SIG-M5 treated with dmso at 0.1 percent for 504 hours (cell line): ENCODE measurements around the gene VPS35L.
A peak's percentile ranks its signal among the peaks of the same experiment; 100 is the strongest.

Experiments
- DNase-seq: peaks from one replicate; lab custom pipeline; 2025; ENCODE audit not compliant: unreplicated experiment; lab: John Stamatoyannopoulos, UW

VPS35L gene

DNA sequence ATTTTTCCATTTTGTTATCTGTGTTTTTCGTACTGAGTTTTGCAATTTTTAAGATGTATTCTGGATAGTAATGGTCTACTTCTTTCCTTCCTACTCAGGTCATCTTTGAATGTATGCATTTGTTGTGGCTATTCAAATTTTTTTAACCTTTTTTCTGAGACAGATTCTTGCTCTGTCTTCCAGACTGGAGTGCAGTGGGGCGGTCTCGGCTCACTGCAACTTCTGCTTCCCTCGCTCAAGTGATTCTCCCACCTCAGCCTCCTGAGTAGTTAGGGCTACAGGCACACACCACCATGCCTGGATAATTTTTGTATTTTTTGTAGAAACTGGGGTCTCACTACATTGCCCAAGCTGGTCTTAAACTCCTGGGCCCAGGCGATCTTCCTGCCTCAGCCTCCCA is 33.6 kb downstream of the VPS35L start:
- DNase-seq, result no peak

DNA sequence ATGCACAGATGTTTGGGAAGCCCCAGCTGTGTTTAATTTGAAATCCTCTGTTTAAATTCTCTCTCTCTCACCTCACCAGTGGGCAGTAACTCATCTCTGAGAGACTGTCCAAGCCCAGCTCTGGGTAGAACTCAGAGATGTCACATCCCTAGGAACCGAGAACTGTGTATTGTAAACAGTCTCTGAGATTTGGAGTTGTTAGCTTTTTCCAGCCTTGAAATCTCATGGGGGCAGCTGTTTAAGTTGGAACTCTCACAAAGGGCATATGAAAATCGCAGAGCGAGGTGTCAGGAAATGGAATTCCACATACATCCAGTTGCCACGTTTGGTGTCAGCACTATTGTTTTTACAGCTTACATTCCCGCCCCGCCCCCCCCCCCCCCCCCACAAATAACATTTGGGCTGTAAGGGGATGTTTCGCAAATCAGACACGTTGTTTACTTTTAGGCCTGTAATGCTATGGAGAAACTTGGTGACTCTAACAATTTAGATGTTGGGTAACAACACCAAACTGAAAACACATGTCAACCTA is 34.3 kb downstream of the VPS35L start:
- DNase-seq, result no peak

DNA sequence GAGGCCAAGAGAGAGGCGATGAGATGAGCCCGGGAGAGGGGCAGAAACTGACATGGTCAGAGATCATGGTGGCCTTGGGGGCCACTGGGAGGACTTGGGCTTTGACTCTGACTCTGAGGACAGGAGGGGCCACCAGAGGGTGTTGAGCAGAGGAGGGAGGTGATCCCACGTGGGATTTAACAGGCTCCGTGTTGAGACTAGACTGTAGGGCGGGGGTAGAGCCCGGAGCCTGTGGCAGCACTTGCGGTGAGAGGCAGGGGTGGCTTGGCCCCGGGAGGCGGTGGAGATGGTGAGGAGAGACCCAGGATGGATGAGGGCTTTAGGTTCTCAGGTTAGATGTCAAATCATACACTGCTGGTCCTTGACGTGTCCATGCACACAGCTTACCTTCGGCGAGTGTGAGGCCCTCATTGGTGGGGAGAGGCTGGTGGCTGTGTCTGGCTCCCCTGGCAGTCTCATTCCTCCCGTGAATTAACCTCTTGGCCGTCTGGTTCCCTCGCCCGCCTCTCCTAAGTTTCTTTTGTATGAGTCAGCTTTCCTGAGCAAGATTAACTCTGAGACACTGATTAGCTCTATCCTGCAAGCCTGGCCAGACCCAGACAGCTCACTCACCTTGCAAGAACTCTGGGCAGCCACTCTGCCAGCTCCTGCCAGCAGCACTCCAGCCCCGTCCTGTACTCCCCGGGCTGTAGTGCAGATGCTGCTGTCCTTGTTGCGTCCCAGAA is 39.7 kb downstream of the VPS35L start:
- no peak for DNase-seq

DNA sequence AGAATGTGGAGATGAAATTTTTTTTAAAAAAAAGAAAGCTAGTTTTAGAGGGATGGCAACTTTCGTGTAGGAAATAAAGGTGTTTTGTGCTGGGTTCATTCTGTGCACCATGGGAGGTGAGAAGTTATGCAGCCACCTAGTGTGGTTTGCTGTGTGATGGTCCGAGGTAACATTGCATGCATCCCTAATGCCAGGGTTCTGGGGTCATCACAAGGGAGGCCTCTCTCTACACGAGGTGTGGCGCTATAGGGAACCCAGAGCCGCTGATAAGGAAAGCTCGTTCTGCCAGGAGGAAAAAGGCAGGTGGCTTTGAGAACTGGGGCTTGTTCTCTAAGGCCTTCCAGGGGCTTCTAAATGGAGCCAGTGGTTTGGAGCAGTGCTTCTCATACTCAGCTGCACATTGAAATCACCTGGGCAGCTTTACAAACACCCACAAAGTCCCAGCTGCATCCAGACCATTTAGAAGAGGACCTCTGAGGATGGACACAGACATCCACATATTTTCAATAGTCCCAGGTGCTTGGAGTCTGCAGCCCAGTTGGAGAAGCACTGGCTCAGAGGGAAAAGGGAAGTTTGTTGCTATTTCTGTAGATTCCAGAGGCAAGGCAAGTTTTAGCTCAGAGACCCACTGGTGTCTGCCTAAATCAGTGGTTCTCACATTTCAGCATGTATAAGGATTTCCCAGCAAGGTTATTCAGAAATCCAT is 43.5 kb downstream of the VPS35L start:
- no peak for DNase-seq

DNA sequence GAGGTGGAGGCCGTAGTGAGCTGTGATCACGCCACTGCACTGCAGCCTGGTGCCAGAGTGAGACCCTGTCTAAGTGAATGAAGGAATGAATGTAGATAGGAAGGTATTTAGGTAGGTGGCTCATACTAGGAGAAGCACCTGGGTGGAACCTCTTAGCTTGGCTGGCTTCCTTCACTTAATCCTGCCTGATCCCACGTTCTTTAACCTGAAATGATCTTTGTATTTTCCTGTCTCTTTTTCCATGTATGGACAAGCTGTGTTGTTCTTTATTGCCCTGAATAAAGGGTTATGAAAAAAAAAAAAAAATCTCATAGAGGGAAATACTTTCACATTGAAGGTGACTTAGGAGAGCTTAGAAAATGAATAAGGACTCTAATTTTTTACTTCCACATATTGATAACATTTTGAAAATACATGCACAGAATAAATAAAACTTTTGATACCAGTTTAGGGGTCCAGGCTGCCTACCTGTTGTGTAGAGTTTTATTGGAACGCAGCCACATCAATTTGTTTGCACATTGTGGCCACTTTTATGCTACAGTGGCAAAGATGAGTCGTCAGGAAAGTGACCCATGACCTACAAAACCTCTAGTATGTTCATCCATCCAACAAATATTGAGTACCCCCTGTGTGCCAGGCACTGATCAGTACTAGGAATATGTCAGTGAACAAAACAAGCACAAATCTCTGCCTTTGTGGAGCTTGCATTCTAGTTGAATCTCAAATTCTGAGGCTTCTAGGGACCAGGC is 44.6 kb downstream of the VPS35L start:
- DNase-seq, result no peak

DNA sequence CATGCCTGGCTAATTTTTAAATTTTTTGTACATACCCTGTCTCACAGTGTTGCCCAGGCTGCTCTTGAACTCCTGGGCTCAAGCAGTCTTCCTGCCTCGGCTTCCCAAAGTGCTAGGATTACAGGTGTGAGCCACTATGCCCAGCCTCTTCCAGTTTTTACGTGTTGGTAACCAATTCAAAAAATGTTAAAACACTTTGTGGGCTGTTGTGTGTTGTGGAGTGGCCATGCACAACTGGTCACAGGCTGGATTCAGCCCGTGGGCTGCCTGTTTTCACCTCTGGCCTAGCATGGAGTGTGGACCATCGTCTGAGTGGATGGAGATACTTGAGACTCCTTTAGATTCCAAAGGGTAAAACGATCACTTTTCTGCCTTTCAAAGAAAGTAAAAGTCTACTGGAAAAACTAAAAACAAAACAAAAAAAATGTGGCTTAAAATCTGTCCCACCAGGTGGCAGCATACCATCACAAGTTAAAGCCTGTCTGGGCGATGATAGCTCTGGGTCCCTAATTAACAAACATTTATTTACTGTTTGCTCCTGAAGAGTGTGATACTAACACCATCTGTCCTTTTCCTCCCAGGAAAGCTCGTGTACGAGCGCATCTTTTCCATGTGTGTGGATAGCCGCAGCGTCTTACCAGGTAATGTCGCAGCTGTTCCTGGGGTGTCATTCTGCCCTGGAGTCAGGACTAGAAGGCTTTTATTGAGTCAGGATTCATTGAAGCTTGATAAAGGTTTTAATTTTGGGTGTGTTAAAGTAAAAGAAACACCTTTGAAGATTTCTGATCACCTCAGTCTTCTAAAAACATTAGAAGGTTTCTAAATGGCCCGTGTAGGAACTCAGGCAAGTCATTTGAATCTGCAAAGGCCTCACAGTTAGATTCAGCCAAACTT is 45.8 kb downstream of the VPS35L start:
- peak; percentile 11 for DNase-seq

DNA sequence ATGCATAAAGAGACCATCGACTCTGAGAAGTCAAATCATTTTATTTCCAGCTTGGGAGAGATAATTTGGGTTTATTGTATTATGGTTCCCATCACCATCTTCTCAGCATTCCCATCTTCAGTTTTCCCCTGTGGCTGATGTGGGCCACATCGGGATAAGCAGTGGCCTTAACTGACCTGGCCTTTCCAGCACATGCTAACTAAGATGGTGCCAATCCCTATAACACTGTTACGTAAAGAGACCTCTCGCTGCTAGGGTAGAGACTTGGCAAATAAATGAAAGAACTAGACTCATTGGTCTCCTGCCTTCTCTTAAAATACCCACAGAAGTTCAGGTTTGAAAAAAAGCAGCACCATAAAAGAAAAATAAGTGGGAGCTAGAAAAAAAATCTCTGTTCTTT is 49.4 kb downstream of the VPS35L start:
- DNase-seq, result no peak

DNA sequence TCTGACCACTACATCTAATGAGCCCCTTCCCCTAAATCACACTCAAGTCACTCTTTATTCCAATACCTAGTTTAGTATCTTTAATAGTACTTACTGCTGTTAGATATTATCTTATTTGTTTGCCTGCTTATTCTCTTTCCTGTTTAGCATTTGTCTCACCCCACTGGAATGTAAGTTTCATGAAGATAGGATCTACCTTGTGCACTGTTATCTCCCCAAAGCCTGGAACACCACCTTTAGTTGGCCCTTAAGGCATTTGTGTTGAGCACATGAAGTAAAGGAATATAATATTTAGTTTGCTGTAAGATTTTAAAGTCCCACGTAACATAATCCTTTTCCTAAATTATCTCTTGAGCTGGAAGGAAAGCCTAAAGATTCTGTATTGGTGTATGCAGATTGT is 50.2 kb downstream of the VPS35L start:
- DNase-seq, result no peak

DNA sequence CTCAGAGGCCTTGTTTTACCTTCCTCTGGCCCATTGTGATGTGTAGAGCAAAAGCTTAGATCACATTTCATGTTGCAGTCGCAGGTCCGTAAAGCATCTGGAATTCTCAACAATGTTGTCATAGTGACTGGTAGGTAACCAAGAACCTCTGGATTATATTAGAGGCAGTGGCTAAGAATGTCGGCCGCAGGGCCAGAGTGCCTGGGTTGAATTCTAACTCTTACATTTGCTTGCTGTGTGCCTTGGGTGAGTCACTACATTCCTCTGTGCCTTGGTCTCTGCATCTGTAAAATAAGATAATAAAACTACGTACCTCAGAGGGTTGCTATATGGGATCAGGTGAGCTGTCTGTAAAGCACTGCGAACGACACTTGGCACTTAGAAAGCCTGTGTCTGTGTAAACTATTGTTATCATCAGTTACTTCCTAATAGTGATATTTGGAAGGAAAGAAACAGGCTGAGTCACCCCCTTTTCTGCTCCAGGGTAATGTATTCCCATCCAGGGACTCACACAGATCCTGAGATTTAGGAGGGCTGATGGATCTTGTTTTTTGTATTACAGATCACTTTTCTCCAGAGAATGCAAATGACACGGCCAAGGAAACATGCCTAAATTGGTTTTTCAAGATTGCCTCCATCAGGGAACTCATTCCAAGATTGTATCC is 52.2 kb downstream of the VPS35L start:
- no peak for DNase-seq

DNA sequence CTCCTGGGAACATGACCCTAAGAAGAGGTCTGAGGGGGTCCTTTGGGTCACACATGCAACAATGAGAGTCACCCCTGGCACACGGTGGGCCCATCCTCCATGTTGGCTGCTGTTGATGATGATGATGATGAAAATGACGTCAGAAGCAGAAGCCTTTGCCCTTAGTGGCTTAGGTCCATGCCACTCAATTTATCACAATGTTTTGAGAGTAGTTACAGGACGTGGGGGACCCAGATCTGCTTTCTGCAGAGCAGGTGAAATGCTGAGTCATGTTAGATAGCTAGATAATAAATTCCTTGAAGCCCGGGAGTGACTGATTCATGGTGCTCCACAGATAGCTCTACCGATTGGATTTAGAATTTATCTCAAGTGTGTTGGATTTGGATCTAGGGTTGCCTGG is 53.9 kb downstream of the VPS35L start:
- no peak for DNase-seq

DNA sequence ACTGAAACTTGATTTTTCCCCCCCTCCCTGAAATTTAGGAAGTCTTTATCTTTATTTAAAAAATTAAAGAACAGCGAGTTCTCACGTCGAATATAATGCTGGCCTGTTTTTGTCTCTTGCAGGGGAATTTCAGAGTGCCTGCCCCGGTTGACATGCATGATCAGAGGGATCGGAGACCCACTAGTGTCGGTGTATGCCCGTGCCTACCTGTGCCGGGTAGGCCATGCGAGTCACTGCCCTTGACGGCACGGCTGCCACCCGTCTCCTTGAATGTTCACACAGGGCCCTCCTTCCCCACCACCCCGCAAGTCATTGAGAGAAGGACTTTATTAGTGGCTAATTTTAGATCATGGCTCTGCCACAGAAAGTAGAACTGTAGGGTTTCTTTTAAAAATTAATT is 54.7 kb downstream of the VPS35L start:
- DNase-seq, result no peak

DNA sequence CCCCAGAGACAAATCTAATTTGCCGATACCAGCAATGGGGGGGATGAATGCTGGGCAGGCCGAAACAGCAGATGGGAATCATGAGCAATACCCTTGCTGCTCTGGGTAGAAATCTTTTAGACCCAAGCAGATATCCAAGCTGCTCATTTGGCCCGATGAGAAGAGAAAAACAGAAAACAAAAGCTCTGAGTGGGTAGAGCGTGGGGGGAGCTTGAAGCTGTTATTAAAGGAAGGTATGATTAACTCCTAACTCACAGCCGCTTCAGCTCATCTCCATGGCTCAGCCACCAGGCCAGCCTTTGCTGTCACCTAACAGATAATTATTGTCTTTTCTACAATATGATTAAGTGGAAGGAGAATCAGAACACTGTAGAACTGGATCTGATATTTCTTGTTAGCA is 58.3 kb downstream of the VPS35L start:
- no peak for DNase-seq

DNA sequence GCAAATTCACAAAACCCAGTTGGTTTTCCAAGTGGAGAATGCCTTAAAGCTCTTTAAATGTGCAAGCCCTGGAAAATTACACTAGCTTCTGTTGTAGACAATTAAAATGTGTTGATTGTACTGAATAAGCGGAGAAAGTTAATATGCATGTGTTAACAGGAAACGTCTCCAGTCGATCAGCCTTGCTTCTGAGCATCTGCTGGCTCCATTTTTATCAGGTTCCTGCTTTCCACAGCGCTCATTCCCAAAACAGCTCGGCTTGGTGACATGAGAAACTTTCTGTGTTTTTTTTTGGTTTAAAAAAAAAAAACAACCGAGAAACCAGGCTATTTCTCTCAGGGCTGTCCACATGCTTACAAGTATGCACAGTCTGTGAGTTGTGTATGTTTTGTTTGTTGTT is 60.7 kb downstream of the VPS35L start:
- DNase-seq, result no peak

DNA sequence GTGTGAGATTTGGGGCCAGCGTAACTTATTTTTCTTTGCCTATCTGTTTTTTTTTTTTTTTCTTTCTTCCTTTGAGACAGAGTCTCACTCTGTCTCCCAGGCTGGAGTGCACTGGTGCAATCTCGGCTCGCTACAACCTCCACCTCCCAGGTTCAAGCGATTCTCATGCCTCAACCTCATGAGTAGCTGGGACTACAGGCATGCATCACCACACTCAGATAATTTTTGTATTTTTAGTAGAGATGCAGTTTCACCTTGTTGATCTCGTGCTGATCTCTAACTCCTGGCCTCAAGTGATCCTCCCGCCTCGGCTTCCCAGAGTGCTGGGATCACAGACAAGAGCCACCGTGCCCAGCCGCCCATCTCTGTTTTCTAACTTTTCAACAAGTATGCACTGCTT is 63.4 kb downstream of the VPS35L start:
- no peak for DNase-seq

DNA sequence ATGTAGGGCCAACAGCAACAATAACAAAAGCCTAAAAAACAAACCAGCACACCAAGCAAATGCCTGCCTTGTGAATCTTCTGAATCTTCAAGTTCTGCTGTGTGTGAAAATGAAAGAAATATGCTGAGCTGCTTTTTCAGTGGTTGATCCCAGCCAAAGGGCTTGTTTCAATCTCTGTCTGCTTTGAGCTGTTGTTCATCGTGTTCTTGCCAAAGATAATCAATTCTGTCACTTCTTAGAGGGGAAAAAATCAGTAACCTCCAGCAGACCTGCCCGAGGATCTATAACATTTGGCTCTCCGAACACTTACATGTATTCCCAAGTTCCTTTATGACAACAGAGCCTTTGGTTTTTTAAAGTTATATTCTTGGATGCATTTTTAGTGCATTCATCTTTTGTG is 65.9 kb downstream of the VPS35L start:
- no peak for DNase-seq

DNA sequence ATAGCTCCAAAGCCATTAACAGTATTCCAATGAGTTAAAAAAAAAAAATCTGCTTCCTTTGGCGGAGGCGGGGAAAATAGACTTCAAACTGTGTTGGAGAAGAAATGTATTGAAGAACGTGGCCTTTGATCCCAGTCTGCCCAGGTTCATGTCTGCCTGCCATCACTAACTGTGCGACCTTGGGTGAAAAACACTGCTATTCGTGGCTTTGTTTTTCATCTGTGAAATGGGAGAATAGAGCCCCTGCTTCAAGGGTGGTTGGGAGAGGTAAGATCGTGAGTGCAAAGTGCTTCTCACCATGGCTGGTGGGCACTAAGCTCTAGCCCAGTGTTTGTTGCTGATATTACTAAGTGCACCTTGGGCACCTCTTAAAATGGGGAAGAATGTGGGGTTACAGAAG is 69.5 kb downstream of the VPS35L start:
- DNase-seq, result no peak

DNA sequence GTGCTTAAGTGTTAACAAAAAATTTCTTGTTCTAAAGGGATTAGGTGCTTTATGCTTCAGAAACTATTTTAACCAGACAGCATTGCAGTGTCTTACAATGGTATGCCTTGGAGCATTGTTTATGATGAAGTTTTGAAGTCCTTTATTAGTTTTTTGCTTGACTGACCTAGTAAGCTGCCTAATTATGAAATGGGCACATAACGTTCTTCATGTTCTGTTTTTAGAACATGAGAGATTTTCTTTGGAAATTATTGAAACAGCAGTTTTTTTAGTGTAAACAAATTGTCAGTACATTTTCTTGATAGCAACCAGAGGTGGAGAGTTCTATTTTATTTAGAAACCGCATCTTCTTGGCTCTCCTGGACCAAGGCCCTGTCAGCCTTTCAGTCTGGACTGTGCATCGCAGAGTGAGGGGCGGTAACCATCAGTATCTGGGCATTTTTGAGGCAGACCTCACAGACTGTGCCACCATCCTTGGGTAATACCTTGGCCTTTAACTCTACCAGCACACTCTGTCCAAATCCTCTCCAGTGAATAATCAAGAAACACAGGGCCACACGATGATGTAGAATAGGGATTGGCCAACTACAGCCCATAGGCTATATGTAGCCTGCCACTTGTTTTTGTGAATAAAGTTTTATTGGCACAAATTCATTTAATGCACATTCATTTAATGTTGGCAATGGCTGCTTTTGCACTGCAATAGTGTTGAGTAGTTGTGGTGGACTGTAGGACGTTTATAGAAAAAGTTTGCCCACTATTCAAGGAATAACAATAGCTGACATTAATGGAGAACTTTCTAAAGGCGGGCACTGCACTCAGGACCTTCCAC is 81.1 kb downstream of the VPS35L start:
- no peak for DNase-seq

DNA sequence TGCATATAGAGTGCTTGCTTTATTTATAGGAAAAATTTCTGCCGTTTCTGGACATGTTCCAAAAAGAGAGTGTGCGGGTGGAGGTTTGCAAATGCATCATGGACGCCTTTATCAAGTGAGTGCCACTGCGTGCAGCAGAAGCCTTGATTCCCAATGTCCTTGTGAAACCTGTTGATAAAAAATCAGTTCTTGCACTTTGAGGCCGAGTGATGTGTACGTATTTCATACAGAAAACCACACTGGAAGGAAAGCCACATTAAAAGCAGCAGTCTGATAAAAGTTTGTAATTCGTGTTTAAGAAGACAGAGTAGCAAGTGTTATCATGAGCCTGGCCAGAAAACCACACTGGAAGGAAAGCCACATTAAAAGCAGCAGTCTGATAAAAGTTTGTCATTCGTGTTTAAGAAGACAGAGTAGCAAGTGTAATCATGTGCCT is 84.5 kb downstream of the VPS35L start:
- DNase-seq, result no peak

DNA sequence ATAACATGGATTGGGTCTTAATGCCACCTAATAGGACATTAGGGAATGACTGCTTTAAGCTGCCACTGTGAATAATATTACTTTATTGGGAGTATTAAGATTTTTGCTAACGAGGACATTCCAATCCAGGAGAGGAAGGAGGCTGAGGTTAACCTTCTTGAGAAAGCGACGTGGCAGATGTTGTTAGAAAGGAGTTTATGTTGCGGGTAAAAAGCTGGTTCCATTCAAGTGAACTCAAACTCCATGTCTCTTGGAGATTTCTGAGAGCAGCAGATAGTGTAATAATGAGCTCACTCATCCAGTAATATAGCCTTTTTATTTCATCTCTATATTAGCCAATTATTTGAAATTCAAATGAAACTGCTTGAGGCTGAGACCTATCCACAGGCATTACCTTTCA is 87.0 kb downstream of the VPS35L start:
- DNase-seq, result no peak
